ENCODE results near the gene SMTNL1. TPM values are rescaled to one million over a fixed set of nuclear protein-coding genes. Genes with fewer than 3 reads are reported as not detected.
"Not testable (repeated sequence)": the region's sequence is repeated elsewhere in the genome, so short reads cannot be mapped to it uniquely, and the experiment has no call there.

Gene SMTNL1
- total RNA-seq, 1 donor from 2014 or later = not detected

DNA sequence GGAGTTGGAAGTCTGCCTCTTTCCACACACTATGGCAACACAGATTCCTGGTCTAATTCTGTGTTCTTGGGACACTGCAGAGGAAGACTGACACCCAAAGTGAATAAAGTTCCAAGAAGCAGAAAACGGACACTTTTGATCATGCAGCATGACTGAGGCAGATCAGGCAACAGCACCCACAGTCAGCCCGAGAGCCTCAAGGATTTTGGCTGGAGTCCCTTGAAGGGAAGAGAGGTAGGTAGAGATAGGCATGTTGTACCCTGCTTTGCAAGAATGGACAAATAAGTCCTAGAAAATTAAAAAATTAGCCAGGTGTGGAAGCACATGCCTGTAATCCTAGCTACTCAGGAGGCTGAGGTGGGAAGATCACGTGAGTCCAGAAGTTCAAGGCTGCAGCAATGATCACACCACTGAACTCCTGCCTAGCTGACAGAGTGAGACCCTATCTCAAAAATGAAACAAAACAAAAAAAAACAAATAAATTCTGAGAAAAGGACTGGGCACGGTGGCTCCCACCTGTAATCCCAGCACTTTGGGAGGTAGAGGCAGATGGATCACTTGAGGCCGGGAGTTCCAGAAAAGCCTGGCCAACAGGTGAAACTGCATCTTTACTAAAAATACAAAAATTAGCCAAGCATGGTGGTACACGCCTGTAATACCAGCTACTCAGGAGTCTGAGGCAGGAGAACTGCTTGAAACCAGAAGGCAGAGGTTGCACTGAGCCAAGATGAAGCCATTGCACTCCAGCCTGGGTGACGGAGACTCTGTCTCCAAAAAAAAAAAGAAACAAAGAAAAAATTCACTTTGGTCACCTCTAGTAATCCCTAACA is 28.8 kb upstream of the SMTNL1 start:
- no peak for DNase-seq (ENCODE audit: low read depth, low spot score)

- DNase-seq (ENCODE audit: low read depth, low spot score) = no peak
These were observed 25.5 kb upstream of the SMTNL1 start for GRCh38 chr11:57511741-57512430.

DNA sequence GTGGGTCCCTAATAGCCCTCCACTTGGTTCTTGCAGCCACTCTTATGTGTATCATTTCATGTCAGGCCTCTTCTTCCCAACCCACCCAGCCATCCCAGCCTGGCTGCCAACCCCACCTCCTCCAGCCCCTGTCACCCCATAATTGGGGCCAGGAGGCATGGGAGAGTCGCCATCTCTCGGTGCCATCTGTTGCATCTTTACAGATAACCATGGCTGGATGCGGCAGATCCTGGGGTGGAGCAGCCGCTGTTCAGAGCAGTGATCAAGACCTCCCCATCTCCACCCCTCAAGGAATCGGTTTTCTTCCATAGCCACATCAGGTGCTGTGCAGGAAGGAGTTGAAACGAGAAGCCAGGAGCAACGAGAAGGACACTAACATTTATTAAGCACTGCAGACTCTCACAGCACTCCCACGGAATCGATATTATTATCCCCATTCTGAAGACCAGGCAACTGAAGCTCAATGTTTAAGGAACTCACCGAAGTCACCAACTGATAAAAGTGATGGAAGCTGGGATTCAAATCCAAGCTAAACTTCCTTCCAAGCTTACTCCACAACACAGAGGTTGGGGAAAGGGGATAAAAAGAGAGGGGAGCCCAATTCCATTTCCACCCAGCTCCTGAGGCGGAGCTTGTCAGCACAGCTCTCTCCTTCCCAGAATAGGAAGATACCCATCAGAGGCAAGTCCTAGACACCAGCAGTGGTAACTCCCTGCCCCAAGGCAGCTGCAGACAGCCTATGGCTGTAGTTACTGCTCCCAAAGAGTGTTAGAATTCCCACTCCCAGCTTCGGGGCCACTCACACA is 24.5 kb upstream of the SMTNL1 start:
- no peak for DNase-seq (ENCODE audit: low read depth, low spot score)

- no peak for DNase-seq (ENCODE audit: low read depth, low spot score)
These were observed 24.0 kb upstream of the SMTNL1 start for GRCh38 chr11:57513452-57513795.

- no peak for DNase-seq (ENCODE audit: low read depth, low spot score)
These were observed 23.4 kb upstream of the SMTNL1 start for GRCh38 chr11:57513911-57514537.

- DNase-seq (ENCODE audit: low read depth, low spot score) = no peak
These were observed 22.7 kb upstream of the SMTNL1 start for GRCh38 chr11:57514538-57515331.

DNA sequence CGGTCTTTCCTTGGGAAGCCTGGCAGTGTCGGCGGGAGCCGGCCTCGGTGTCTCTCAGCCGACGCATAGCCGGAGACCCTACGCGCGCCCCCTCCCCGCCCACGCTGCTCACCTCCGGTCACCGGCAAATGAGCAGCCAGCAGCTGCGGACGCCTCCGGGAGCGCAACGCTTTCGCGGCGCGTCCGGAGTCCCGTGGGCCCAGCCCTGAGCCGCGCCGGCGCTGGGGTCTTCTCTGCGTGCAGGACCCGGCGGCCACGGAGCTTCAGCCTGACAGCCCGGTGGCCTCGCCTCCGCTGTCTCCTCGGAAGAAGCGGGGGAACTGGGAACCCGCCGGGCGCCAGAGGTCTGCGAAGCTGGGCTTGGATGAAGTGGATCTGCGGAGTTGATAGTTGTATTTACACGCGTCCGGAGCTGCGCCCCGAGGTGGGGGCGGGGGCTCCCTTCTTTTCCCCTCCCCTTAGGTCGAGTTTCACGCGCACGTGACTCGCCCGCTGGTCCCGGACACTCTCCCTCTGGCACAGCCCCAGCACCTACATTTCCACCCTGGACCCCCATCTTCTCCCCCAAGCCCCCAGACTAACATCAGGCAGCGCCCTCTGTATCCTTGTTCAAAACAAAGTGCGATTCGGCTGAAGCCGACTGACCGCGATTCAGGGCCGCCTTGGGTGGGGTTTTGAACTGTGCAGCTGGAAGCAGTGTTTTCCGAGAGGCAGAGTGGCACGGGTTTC is 21.9 kb upstream of the SMTNL1 start, which contains the start of gene SLC43A1:
SLC43A1 (minus strand) TSS at position 371 of the 729 bp plus-strand sequence. CDS start 1,591 bp downstream, outside the sequence.
- DNase-seq (ENCODE audit: low read depth, low spot score) = no peak

- DNase-seq (ENCODE audit: low read depth, low spot score) = no peak
These were observed 21.3 kb upstream of the SMTNL1 start for GRCh38 chr11:57516061-57516443.

- DNase-seq (ENCODE audit: low read depth, low spot score) = no peak
These were observed 16.3 kb upstream of the SMTNL1 start for GRCh38 chr11:57521116-57521515.

DNA sequence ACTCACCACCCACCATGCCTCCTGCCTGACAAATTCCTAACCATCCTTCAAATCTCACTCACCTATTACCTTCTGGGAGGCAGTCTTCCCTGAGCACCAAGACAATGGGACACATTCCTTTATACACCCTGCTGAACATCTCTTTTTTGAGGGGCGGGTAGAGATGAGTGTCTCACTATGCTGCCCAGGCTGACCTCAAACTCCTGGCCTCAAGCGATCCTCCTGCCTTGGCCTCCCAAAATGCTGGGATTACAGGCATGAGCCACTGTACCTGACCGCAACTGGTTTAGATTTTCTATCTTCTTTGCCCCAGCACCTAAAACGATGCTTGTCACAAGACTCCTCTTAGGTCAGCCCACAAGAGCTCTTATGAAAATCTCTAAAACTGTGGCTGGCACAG is 14.0 kb upstream of the SMTNL1 start:
- DNase-seq (ENCODE audit: low read depth, low spot score) = no peak

DNA sequence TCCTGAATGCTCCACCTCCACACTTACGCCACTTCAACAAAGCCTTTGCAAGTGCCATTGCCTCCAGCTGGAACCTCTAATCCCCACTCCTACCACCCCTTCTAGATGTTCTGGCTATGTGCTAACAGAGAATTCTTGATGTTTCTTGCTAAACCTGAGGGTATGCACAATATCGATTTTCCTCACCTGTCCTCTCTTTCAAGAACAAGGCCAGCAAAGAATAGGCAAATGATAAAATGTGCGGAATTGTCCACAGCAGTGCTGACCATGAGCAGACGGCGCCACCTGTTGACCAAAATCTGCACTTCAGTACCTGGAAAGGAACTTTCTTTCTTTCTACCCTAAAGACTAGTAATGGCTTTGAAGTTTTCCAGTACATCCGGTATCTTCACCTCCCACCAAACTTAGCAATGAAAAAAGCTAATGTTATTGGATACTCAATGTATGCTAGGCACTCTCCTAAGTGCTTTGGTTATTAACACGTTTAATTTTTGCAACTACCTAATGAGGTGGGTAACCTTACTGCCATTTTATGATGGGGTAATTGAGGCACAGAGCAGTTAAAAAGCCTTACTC is 10.3 kb upstream of the SMTNL1 start:
- no peak for DNase-seq (ENCODE audit: low read depth, low spot score)

DNA sequence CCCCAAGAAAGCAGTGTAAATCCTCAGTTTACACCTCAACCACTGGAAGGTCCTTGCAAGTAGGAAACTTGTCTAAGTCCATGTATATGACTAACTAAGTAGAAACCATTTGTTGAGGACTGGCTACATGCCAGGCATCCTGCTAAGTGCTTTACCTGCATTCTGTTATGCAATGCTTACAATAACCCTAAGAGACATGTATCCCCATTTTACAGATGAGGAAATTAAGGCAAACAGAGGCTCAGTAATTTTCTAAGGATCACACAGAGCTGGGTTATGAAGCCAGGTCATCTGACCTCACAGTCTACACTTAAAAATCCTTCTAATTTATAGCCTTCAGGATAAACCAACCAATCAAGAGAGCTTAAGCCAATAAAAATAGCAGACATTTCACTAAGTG is 8.4 kb upstream of the SMTNL1 start:
- no peak for DNase-seq (ENCODE audit: low read depth, low spot score)

DNA sequence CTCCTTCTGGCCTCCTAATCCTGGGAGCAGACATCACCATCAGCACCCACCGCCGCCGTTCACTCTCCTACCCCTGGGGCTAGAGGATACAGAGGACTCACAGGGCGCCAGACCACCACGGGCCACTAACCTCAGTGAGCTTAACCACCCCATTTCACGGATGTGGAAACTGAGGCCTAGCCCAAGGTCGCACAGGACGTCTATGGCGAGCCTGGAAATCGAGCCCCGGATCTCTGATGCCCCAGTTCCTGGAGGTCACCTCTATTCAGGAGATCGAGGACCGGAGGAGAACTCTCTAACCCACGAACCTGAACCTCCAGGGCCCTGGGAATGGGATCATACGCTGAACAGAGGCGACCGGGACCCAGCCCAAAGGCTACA is 7.2 kb upstream of the SMTNL1 start:
- DNase-seq (ENCODE audit: low read depth, low spot score) = no peak

- DNase-seq (ENCODE audit: low read depth, low spot score) = peak; percentile 84
These were observed 6.5 kb upstream of the SMTNL1 start, which contains the start of gene TIMM10 for GRCh38 chr11:57530596-57531507. TSS of gene TIMM10 (minus strand) at chr11:57530754. CDS start at chr11:57530189, 565 bp downstream.

- not testable (repeated sequence) for DNase-seq (ENCODE audit: low read depth, low spot score)
These were observed 2.9 kb upstream of the SMTNL1 start for GRCh38 chr11:57534449-57534848.

DNA sequence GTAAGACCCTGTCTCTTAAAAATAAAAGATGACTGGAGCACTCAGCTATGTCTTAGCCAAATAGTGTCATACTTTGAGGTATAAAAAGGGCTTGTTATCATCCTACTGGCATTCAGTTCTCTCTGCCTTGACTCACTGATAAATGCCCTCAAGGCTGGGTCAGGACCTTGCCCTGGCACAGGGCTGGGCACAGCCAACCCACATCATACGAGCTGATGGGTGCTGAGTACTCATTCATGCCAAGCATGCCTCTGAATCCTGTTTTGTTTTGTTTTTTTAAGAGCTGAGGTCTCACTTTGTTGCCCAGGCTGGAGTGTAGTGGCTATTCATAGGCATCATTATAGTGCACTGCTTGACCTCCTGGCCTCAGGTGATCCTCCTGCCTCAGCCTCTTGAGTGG is 1.9 kb downstream of the SMTNL1 start:
- DNase-seq (ENCODE audit: low read depth, low spot score) = no peak

GRCh38 chr11:57541169-57541568 is 3.8 kb downstream of the SMTNL1 start:
- no peak for DNase-seq (ENCODE audit: low read depth, low spot score)

GRCh38 chr11:57542582-57542981 is 5.2 kb downstream of the SMTNL1 start:
- DNase-seq (ENCODE audit: low read depth, low spot score) = no peak

GRCh38 chr11:57543593-57543992 is 6.2 kb downstream of the SMTNL1 start:
- no peak for DNase-seq (ENCODE audit: low read depth, low spot score)

Measured in pulmonary artery endothelial cell (primary cell).